ENCODE results near the gene DPH1. TPM values are rescaled to one million over a fixed set of nuclear protein-coding genes. Genes with fewer than 3 reads are reported as not detected.

The DPH1 gene
- total and polyA plus RNA-seq, 8 donors = 11.6 to 188 (median 31.5) TPM

DNA sequence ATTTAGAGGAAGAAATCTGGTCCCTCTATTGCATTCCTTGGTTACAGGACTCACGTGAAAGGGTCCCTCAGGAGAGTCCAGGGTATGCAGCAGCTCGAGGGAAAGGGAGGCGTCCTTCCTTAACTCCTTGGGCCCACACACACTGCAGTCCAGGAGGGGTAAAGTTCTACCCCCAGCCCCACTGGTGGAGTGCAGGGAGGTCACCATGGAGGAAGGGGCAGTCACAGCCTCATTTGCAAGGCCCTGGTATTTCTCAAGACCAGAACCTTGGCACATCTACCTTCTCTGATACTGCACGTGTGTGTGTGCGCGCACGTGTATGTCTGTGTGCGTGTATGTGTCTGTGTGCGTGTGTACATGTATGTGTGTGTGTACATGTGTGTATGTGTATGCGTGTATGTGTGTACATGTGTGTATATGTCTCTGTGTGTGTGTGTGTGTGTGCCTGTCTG is 36.0 kb downstream of the DPH1 start:
- Histone ChIP-seq H3K27me3 (peaks cover 0 to 3% (median 0%) of the 10 kb centered on the region in 3 donors), H3K4me1 (peaks cover 15 to 87% (median 60%) of the 10 kb centered on the region in 4 donors), H3K9me3 (no peaks in the 10 kb centered on the region), H3K4me3 (no peak overlapping the region), H3K36me3 (peaks cover 10 to 85% (median 77%) of the 10 kb centered on the region in 4 donors), H3K27ac (peak overlapping the region; percentile 64 to 94 (median 90))
- intact Hi-C loops (cut with DNase I; ENCODE audit: low total_unique reads) = no loop called here
- DNase-seq = peak in 1 of 2 donors; percentile 29
- no peak for TF ChIP-seq POLR2A (IDR thresholded peaks at IDR 0.05)
- WGBS, 5 donors = 83 to 91% (median 87%) methylated on average over 10 of the region's 10 CpGs

DNA sequence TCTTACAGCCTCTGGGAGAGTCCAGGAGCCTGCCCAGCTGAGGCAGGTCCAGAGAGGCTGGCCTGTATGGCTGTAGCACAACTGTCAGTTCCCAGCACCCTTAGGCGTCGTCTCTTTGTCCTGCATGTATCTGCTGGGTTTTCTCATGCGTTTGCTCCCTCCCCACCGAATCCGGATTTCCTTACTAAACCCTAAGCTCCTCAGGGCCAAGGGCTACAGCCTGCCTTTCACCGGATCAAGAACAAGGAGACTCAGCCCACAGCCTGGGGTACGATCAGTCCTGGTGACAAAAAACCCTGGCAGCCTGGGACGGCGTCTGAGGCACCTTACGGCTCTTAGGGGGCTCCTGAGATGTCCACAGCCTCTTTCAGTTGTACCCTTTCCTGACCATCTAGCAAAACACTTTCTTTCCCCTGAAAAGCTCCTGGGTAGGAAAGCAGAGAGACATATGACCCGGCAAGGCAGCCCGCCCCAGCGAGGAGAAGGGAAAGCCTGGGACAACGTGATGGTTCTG is 37.2 kb downstream of the DPH1 start:
- Histone ChIP-seq H3K27ac (peak overlapping the region; percentile 64 to 94 (median 90)), H3K36me3 (peaks cover 10 to 87% (median 76%) of the 10 kb centered on the region in 4 donors), H3K4me1 (peaks cover 9 to 82% (median 65%) of the 10 kb centered on the region in 4 donors), H3K27me3 (no peaks in the 10 kb centered on the region), H3K9me3 (no peaks in the 10 kb centered on the region), H3K4me3 (no peak overlapping the region)
- WGBS, 5 donors = 68 to 75% (median 72%) methylated on average over 14 of the region's 14 CpGs
- peak in 1 of 2 donors; percentile 23 for DNase-seq
- intact Hi-C loops (cut with DNase I; ENCODE audit: low total_unique reads) = no loop called here
- no peak for TF ChIP-seq EP300 (IDR thresholded peaks at IDR 0.05)
- TF ChIP-seq, protein P1, sequence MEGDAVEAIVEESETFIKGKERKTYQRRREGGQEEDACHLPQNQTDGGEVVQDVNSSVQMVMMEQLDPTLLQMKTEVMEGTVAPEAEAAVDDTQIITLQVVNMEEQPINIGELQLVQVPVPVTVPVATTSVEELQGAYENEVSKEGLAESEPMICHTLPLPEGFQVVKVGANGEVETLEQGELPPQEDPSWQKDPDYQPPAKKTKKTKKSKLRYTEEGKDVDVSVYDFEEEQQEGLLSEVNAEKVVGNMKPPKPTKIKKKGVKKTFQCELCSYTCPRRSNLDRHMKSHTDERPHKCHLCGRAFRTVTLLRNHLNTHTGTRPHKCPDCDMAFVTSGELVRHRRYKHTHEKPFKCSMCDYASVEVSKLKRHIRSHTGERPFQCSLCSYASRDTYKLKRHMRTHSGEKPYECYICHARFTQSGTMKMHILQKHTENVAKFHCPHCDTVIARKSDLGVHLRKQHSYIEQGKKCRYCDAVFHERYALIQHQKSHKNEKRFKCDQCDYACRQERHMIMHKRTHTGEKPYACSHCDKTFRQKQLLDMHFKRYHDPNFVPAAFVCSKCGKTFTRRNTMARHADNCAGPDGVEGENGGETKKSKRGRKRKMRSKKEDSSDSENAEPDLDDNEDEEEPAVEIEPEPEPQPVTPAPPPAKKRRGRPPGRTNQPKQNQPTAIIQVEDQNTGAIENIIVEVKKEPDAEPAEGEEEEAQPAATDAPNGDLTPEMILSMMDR (IDR thresholded peaks at IDR 0.05) = no peak
- TF ChIP-seq POLR2A (IDR thresholded peaks at IDR 0.05) = no peak

DNA sequence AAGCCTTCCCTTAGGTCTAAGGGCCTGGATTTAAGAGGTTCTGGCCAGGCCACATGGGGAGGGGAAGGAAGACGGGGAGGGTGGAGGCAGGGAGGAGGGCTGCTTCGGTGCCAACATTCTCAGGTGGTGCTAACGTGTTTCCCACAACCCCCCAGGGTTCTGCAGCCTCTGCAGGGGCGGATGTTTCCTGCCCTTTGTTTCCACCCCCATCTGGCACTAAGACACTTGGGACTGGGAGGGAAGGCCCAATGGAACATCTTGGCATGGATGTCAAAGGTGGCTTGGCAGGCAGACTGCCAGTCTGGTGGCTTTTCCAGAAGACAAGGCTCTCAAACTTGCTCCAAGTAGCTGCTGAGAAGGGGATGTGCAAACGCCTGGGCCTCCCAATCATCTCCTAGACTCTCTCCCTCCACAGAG is 37.7 kb downstream of the DPH1 start:
- H3K4me1 ChIP-seq = peaks cover 9 to 77% (median 64%) of the 10 kb centered on the region in 4 donors
- no peaks in the 10 kb centered on the region for H3K27me3 ChIP-seq
- WGBS, 5 donors = 29 to 63% (median 58%) methylated on average over 5 of the region's 5 CpGs
- peaks cover 10 to 84% (median 77%) of the 10 kb centered on the region in 4 donors for H3K36me3 ChIP-seq
- DNase-seq = peak in 1 of 2 donors; percentile 48
- intact Hi-C loops (cut with DNase I; ENCODE audit: low total_unique reads) = no loop called here
- H3K9me3 ChIP-seq = no peaks in the 10 kb centered on the region
- H3K27ac ChIP-seq = peak overlapping the region; percentile 64 to 94 (median 90)
- no peak overlapping the region for H3K4me3 ChIP-seq
- no peak for TF ChIP-seq POLR2A (IDR thresholded peaks at IDR 0.05)

DNA sequence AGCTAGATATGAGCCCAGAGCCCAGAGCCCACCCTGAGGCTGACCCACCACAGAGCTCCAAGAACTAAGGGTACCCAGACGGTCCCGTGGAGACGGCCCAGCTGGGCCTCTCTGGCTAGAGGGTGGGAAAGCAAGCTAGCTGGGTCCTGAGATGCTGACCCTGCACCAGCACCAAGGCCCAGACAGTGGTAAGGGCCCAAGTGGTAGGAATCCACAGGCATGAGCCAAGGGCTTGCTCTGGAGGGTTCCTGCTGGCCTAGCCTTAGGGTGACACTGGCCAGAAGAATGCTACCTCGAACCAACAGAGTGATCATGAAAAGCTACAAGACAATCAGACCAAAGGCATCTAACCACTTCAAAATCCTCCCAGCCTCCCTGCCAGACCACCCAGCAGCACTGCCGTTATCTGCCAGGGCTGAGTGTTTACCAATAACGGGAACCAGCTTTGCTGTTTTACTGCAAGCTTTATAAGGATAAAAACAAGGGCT is 38.1 kb downstream of the DPH1 start:
- 56 to 71% (median 64%) methylated on average over 6 of the region's 6 CpGs for WGBS, 5 donors
- peak in 1 of 2 donors; percentile 64 for DNase-seq
- no peak for TF ChIP-seq POLR2AphosphoS5 (IDR thresholded peaks at IDR 0.05)
- no peak for TF ChIP-seq POLR2A (IDR thresholded peaks at IDR 0.05)
- TF ChIP-seq EP300 (IDR thresholded peaks at IDR 0.05) = no peak
- TF ChIP-seq, protein P1 (IDR thresholded peaks at IDR 0.05) = no peak
- peaks cover 9 to 73% (median 60%) of the 10 kb centered on the region in 4 donors for H3K4me1 ChIP-seq
- no peak overlapping the region for H3K4me3 ChIP-seq
- H3K36me3 ChIP-seq = peaks cover 8 to 80% (median 73%) of the 10 kb centered on the region in 4 donors
- H3K27ac ChIP-seq = peak overlapping the region; percentile 64 to 94 (median 90)
- no peaks in the 10 kb centered on the region for H3K27me3 ChIP-seq
- no peaks in the 10 kb centered on the region for H3K9me3 ChIP-seq
- intact Hi-C loops (cut with DNase I; ENCODE audit: low total_unique reads) = no loop called here

DNA sequence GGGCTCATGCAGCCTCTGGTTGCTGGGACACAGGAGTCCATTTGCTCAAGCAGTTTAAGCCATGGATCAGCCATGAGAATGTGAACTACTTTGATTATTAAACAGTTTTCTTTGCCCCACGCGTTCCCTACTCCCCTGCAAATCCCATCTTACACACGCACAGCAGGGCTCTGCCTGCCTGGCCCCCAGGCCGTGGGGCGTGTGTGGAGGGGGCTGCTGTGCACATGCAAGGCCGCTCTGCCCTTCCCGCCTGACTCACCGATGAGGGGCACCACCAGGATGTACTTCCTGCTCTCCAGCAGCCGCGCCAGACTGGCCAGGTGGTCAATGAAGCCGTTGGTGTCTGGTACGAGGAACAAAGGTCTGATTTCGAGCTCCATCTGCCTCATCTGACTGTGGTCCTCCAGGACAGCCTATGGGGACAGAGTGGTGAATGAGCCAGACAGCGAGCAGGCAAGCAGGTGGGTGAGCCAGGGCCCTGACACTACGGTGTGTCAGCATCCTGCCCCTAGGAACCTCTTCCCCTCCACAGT is 38.6 kb downstream of the DPH1 start:
- 57 to 82% (median 66%) methylated on average over 15 of the region's 15 CpGs for WGBS, 5 donors
- peaks cover 6 to 74% (median 68%) of the 10 kb centered on the region in 4 donors for H3K36me3 ChIP-seq
- H3K27ac ChIP-seq = peak overlapping the region; percentile 59 to 94 (median 90)
- intact Hi-C loops (cut with DNase I; ENCODE audit: low total_unique reads) = no loop called here
- no peaks in the 10 kb centered on the region for H3K9me3 ChIP-seq
- no peaks in the 10 kb centered on the region for H3K27me3 ChIP-seq
- H3K4me3 ChIP-seq = no peak overlapping the region
- TF ChIP-seq EP300 (IDR thresholded peaks at IDR 0.05) (no peak), POLR2AphosphoS5 (IDR thresholded peaks at IDR 0.05) (no peak), POLR2A (IDR thresholded peaks at IDR 0.05) (no peak)
- TF ChIP-seq, protein P1 (IDR thresholded peaks at IDR 0.05) = no peak
- H3K4me1 ChIP-seq = peaks cover 9 to 69% (median 57%) of the 10 kb centered on the region in 4 donors
- DNase-seq = peak in 1 of 2 donors; percentile 65
